Inflammatory macrophage treated with lipopolysaccharide for 4 hours (primary cell): ENCODE measurements around the gene FANCL.
A peak's percentile ranks its signal among the peaks of the same experiment; 100 is the strongest.
"Not testable (repeated sequence)": the region's sequence is repeated elsewhere in the genome, so short reads cannot be mapped to it uniquely, and the experiment has no call there.

Source experiments
- DNase-seq: peaks from one replicate; pipeline ENCODE4 v3.0.0-alpha.2; 2020

FANCL gene

GRCh38 chr2:58240670-58241545 is at the start of gene FANCL:
Gene FANCL (minus strand): TSS chr2:58241325. CDS start chr2:58241313, 12 bp downstream.
- peak; percentile 85 for DNase-seq

GRCh38 chr2:58289029-58289428 is 47.9 kb upstream of the FANCL start:
- DNase-seq = no peak

- no peak for DNase-seq
Observed at GRCh38 chr2:58283931-58284330, 42.8 kb upstream of the FANCL start.

- DNase-seq = not testable (repeated sequence)
Observed at GRCh38 chr2:58275144-58275543, 34.0 kb upstream of the FANCL start.

GRCh38 chr2:58271826-58272225 is 30.7 kb upstream of the FANCL start:
- no peak for DNase-seq

GRCh38 chr2:58268685-58269084 is 27.6 kb upstream of the FANCL start:
- no peak for DNase-seq

- no peak for DNase-seq
Observed at GRCh38 chr2:58266211-58266610, 25.1 kb upstream of the FANCL start.

GRCh38 chr2:58261209-58261608 is 20.1 kb upstream of the FANCL start:
- no peak for DNase-seq

GRCh38 chr2:58258456-58258855 is 17.3 kb upstream of the FANCL start:
- DNase-seq = not testable (repeated sequence)

GRCh38 chr2:58251331-58252201 is 10.4 kb upstream of the FANCL start:
- DNase-seq = not testable (repeated sequence)

- DNase-seq = no peak
Observed at GRCh38 chr2:58241546-58241864, 380 bp upstream of the FANCL start.

GRCh38 chr2:58239243-58239925 is 1.7 kb downstream of the FANCL start:
- DNase-seq = peak; percentile 4

GRCh38 chr2:58237741-58238140 is 3.4 kb downstream of the FANCL start:
- DNase-seq = no peak

- no peak for DNase-seq
Observed at GRCh38 chr2:58235984-58236383, 5.1 kb downstream of the FANCL start.

- DNase-seq = no peak
Observed at GRCh38 chr2:58235170-58235569, 6.0 kb downstream of the FANCL start.

- DNase-seq = no peak
Observed at GRCh38 chr2:58228299-58228698, 12.8 kb downstream of the FANCL start.

- DNase-seq = no peak
Observed at GRCh38 chr2:58227171-58227917, 13.8 kb downstream of the FANCL start.

GRCh38 chr2:58221909-58222308 is 19.2 kb downstream of the FANCL start:
- no peak for DNase-seq

- DNase-seq = no peak
Observed at GRCh38 chr2:58215429-58215828, 25.7 kb downstream of the FANCL start.

- DNase-seq = not testable (repeated sequence)
Observed at GRCh38 chr2:58210951-58211568, 30.1 kb downstream of the FANCL start.

GRCh38 chr2:58207189-58207588 is 33.9 kb downstream of the FANCL start:
- no peak for DNase-seq

- no peak for DNase-seq
Observed at GRCh38 chr2:58206785-58207184, 34.3 kb downstream of the FANCL start.
